Measurements from ENCODE around the gene HBG2. TPM values are rescaled to one million over a fixed set of nuclear protein-coding genes. Genes with fewer than 3 reads are reported as not detected.

Gene HBG2
- total and polyA plus RNA-seq, 9 of the 15 experiments (the other 6 are each of a cell fraction or from before 2014, with no cell fraction given) = 1,626 to 58,619 (median 10,515) TPM

- TF ChIP-seq CHD1 (IDR thresholded peaks at IDR 0.05; ENCODE audit: low read length) (no peak), RHOXF2B (CRISPR knock-in tag; conservative IDR thresholded peaks at IDR 0.05) (no peak), RAD21 (CRISPR knock-in tag; conservative IDR thresholded peaks at IDR 0.05 in 1 of 2, IDR thresholded peaks at IDR 0.05 in 1 of 2) (no peak), RBM14 (IDR thresholded peaks at IDR 0.05; ENCODE audit: borderline replicate concordance, insufficient read depth, low read depth, low read length) (no peak), MED1 (CRISPR knock-in tag; IDR thresholded peaks at IDR 0.05; ENCODE audit: borderline replicate concordance) (no peak), ARHGAP35 (IDR thresholded peaks at IDR 0.05; ENCODE audit: partially characterized antibody) (no peak), TAF15 (IDR thresholded peaks at IDR 0.05; ENCODE audit: low read depth, low read length) (no peak), FOSL1 (tag; conservative IDR thresholded peaks at IDR 0.05) (peak; percentile 76), TRIM25 (IDR thresholded peaks at IDR 0.05; ENCODE audit: borderline replicate concordance) (no peak), SRSF7 (optimal IDR thresholded peaks at IDR 0.05; ENCODE audit: low read depth, low read length) (no peak), BRF2 (IDR thresholded peaks at IDR 0.05; ENCODE audit: borderline replicate concordance, insufficient read depth, insufficient read length) (no peak), HLTF (IDR thresholded peaks at IDR 0.05) (no peak), GABPB2 (CRISPR knock-in tag; conservative IDR thresholded peaks at IDR 0.05) (no peak), MITF (IDR thresholded peaks at IDR 0.05) (no peak), ZBTB2 (IDR thresholded peaks at IDR 0.05) (no peak), RNF219 (CRISPR knock-in tag; IDR thresholded peaks at IDR 0.05) (no peak), SREBF2 (CRISPR knock-in tag; IDR thresholded peaks at IDR 0.05) (no peak), ARID1B (IDR thresholded peaks at IDR 0.05) (peak; percentile 66), SMARCE1 (IDR thresholded peaks at IDR 0.05) (peak; percentile 48; the same call in 1 of the 2 replicates), SIN3A (IDR thresholded peaks at IDR 0.05; ENCODE audit: borderline replicate concordance in 2 of 2, control insufficient read depth in 1 of 2, low read depth in 2 of 2, low read length in 2 of 2) (no peak), NCOR1 (IDR thresholded peaks at IDR 0.05) (0 out of 2 replicates have a peak, but pooled peaks have one; percentile 7)
Observed at GRCh38 chr11:5277807-5278382, 23.3 kb upstream of the HBG2 start (continued).
